ENCODE measurements around the gene DST.

Gene DST

GRCh38 chr6:56655249-56655648 lies 12.6 kb upstream of the DST start:
- ATAC-seq (replicated peaks) (no peak), DNase-seq (no peak)
- Mint-ChIP-seq H3K9me3 (no peaks in the 10 kb centered on the region), H3K4me1 (peaks cover 7 to 10% of the 10 kb centered on the region in 2 donors), H3K27ac (no peak overlapping the region), H3K36me3 (no peaks in the 10 kb centered on the region), H3K27me3 (no peaks in the 10 kb centered on the region), H3K4me3 (no peak overlapping the region)

GRCh38 chr6:56652994-56653393 lies 10.3 kb upstream of the DST start:
- no peaks in the 10 kb centered on the region for H3K36me3 Mint-ChIP-seq
- H3K4me1 Mint-ChIP-seq, result no peaks in the 10 kb centered on the region
- no peak for DNase-seq
- ATAC-seq (replicated peaks), result no peak
- H3K4me3 Mint-ChIP-seq, result no peak overlapping the region
- peaks cover 0 to 5% of the 10 kb centered on the region in 2 donors for H3K27me3 Mint-ChIP-seq
- H3K9me3 Mint-ChIP-seq, result no peaks in the 10 kb centered on the region
- no peak overlapping the region for H3K27ac Mint-ChIP-seq

DNA sequence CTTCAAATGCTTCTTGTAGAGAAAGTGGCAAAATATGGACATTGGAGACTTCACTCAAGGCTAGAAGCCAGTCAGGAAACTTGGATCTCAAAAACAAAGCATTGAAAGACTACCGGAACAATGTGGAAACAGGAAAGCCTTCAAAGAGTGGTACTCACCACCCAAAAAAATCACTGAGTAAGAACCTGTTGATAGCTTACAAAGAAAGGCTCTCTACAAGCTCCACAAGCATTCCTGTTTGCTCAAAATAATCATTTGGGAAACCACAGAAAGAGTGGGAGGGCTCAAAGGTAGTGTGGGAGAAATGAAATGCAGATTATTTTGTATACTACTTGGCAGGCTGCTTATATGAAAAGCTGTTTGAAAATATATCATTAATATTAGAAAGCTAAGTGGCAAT lies 9.5 kb upstream of the DST start:
- H3K4me3 Mint-ChIP-seq, result no peak overlapping the region
- no peak for ATAC-seq (replicated peaks)
- no peak overlapping the region for H3K27ac Mint-ChIP-seq
- no peaks in the 10 kb centered on the region for H3K9me3 Mint-ChIP-seq
- H3K36me3 Mint-ChIP-seq, result no peaks in the 10 kb centered on the region
- peaks cover 0 to 5% of the 10 kb centered on the region in 2 donors for H3K27me3 Mint-ChIP-seq
- no peaks in the 10 kb centered on the region for H3K4me1 Mint-ChIP-seq
- DNase-seq, result no peak

- H3K4me3 Mint-ChIP-seq, result no peak overlapping the region
- DNase-seq, result no peak
Measured at GRCh38 chr6:56650191-56650590, 7.5 kb upstream of the DST start.

DNA sequence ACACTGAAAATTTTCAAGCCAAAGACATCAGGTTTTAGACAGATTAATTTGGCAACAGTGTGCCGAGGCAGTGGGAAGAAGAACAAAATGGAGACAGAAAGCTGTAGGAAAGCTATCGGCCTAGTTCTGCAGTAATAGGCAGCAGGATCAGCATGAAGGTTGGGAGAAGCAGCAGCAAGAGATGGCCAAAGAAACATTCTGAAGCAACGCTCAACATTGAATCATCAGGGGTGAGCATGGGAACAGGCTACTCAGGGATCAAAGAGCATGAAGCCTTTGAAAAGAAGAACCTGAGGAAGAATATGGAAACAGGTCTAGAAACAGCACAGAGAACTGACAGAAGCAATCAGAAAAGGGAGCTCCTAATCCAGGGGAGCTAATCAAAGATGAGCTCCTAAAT lies 7.1 kb upstream of the DST start:
- no peak overlapping the region for H3K4me3 Mint-ChIP-seq
- H3K9me3 Mint-ChIP-seq, result no peaks in the 10 kb centered on the region
- no peaks in the 10 kb centered on the region for H3K36me3 Mint-ChIP-seq
- ATAC-seq (replicated peaks) (no peak), DNase-seq (no peak)
- no peak overlapping the region for H3K27ac Mint-ChIP-seq
- H3K27me3 Mint-ChIP-seq, result peaks cover 0 to 5% of the 10 kb centered on the region in 2 donors
- no peaks in the 10 kb centered on the region for H3K4me1 Mint-ChIP-seq

More at GRCh38 chr6:56650191-56650590, 7.5 kb upstream of the DST start:
- Mint-ChIP-seq H3K36me3 (no peaks in the 10 kb centered on the region), H3K9me3 (no peaks in the 10 kb centered on the region), H3K27ac (no peak overlapping the region), H3K27me3 (peaks cover 0 to 5% of the 10 kb centered on the region in 2 donors), H3K4me1 (no peaks in the 10 kb centered on the region)
- no peak for ATAC-seq (replicated peaks)

DNA sequence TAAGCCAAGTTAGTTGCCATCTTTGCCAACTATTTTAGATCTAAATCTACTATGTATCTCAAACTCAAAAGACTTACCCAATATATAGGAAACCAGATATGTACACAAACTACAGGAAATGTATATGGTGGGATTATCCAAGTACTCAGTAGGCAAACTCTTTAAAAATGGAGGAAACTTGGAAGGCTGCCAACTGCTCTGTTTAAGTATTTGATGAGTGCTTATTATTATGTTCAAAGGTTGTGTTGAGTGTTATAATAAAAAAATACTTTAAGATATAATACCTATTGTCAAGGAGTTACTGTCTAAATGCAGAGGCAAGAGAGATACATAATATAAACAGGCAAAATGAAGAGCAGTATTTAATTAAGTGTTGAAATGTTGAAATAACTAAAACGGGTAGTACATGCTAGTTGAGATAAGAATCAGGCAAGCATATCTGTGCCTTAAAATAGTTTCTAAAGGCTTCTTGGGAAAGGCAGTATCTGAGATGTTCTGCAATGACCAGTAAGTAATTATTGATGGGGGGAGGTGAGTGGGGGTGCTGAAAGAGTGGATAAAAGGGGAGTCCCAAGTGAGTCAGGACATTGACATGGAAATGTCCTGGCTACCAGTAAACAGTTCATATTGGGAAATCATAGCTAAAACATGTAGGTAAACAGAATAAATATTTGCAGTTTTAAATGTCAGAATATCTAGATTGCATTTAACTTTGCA lies 6.5 kb upstream of the DST start:
- Mint-ChIP-seq H3K9me3 (no peaks in the 10 kb centered on the region), H3K4me3 (no peak overlapping the region), H3K4me1 (no peaks in the 10 kb centered on the region), H3K27me3 (peaks cover 0 to 5% of the 10 kb centered on the region in 2 donors), H3K27ac (no peak overlapping the region), H3K36me3 (no peaks in the 10 kb centered on the region)
- DNase-seq (no peak), ATAC-seq (replicated peaks) (no peak)

DNA sequence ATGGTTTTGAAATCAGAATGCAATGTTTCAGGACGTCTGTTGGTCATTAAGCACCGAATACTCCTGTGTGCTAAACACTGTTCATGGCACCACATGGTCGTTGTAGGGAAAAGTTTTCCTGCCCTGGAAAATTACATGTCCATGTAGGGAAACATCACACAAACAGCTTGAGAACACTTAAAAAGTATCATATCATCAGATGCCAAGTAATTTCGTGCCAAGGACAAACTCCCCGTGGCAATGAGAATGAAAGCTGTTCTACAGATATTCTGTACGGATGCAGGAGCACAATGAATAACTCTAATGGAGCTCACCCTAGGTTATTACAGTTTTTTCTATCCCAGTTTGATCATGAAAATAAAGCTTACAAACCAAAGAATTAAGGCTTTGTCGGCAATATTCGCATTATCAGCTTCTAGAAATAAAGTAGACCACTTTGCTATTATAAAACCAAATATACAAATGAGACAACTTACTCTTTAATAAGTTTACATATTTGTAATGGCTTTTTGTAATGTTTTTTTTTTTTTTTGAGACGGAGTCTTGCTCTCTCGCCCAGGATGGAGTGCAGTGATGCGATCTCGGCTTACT lies 4.6 kb upstream of the DST start:
- H3K27ac Mint-ChIP-seq, result no peak overlapping the region
- H3K27me3 Mint-ChIP-seq, result peaks cover 0 to 5% of the 10 kb centered on the region in 2 donors
- ATAC-seq (replicated peaks) (no peak), DNase-seq (no peak)
- no peaks in the 10 kb centered on the region for H3K4me1 Mint-ChIP-seq
- no peaks in the 10 kb centered on the region for H3K36me3 Mint-ChIP-seq
- H3K9me3 Mint-ChIP-seq, result no peaks in the 10 kb centered on the region
- no peak overlapping the region for H3K4me3 Mint-ChIP-seq

- Mint-ChIP-seq H3K27me3 (no peaks in the 10 kb centered on the region), H3K27ac (no peak overlapping the region), H3K9me3 (no peaks in the 10 kb centered on the region), H3K4me3 (no peak overlapping the region), H3K4me1 (no peaks in the 10 kb centered on the region), H3K36me3 (no peaks in the 10 kb centered on the region)
- DNase-seq, result no peak
- ATAC-seq (replicated peaks), result no peak
Measured at GRCh38 chr6:56644366-56644765, 1.7 kb upstream of the DST start.

- H3K9me3 Mint-ChIP-seq, result no peaks in the 10 kb centered on the region
- no peaks in the 10 kb centered on the region for H3K36me3 Mint-ChIP-seq
- ATAC-seq (replicated peaks) (no peak), DNase-seq (no peak)
- H3K27ac Mint-ChIP-seq, result no peak overlapping the region
- no peak overlapping the region for H3K4me3 Mint-ChIP-seq
- no peaks in the 10 kb centered on the region for H3K27me3 Mint-ChIP-seq
- H3K4me1 Mint-ChIP-seq, result no peaks in the 10 kb centered on the region
Measured at GRCh38 chr6:56643379-56644089, 845 bp upstream of the DST start.

GRCh38 chr6:56640374-56640773 lies 2.3 kb downstream of the DST start:
- Mint-ChIP-seq H3K4me1 (no peaks in the 10 kb centered on the region), H3K27ac (no peak overlapping the region), H3K27me3 (no peaks in the 10 kb centered on the region), H3K9me3 (no peaks in the 10 kb centered on the region), H3K4me3 (no peak overlapping the region), H3K36me3 (no peaks in the 10 kb centered on the region)
- ATAC-seq (replicated peaks) (no peak), DNase-seq (no peak)

GRCh38 chr6:56638760-56639159 lies 3.9 kb downstream of the DST start:
- H3K36me3 Mint-ChIP-seq, result no peaks in the 10 kb centered on the region
- DNase-seq (no peak), ATAC-seq (replicated peaks) (no peak)
- H3K9me3 Mint-ChIP-seq, result no peaks in the 10 kb centered on the region
- no peak overlapping the region for H3K4me3 Mint-ChIP-seq
- no peak overlapping the region for H3K27ac Mint-ChIP-seq
- H3K27me3 Mint-ChIP-seq, result no peaks in the 10 kb centered on the region
- no peaks in the 10 kb centered on the region for H3K4me1 Mint-ChIP-seq

DNA sequence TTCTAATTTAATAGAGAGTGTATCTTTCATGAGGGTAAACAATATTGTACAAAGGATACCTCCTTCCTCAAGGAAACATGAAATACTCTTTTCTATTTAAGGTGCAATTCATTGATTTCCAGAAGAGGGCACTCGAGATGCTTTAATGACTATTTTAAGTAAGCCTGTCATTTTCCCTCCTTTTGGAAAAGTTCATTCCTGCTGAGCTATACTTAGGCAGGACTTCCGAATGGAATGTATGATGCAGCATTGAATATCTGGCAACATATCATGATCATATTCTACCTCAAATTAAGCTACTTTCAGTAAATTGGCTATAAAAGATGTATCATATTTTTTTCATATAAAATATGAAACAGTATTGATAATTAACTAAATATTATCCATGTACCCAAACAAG lies 5.0 kb downstream of the DST start:
- Mint-ChIP-seq H3K36me3 (no peaks in the 10 kb centered on the region), H3K27ac (no peak overlapping the region), H3K27me3 (no peaks in the 10 kb centered on the region), H3K4me1 (no peaks in the 10 kb centered on the region), H3K9me3 (no peaks in the 10 kb centered on the region), H3K4me3 (no peak overlapping the region)
- no peak for DNase-seq
- no peak for ATAC-seq (replicated peaks)

- Mint-ChIP-seq H3K27me3 (no peaks in the 10 kb centered on the region), H3K9me3 (no peaks in the 10 kb centered on the region), H3K27ac (no peak overlapping the region), H3K4me3 (no peak overlapping the region), H3K4me1 (no peaks in the 10 kb centered on the region), H3K36me3 (no peaks in the 10 kb centered on the region)
- ATAC-seq (replicated peaks), result no peak
- no peak for DNase-seq
Measured at GRCh38 chr6:56628105-56628504, 14.6 kb downstream of the DST start.

GRCh38 chr6:56625356-56625755 lies 17.3 kb downstream of the DST start:
- Mint-ChIP-seq H3K27me3 (no peaks in the 10 kb centered on the region), H3K4me1 (no peaks in the 10 kb centered on the region), H3K4me3 (no peak overlapping the region), H3K9me3 (no peaks in the 10 kb centered on the region), H3K27ac (no peak overlapping the region), H3K36me3 (no peaks in the 10 kb centered on the region)
- ATAC-seq (replicated peaks), result no peak
- DNase-seq, result no peak

- H3K27ac Mint-ChIP-seq, result no peak overlapping the region
- no peaks in the 10 kb centered on the region for H3K36me3 Mint-ChIP-seq
- ATAC-seq (replicated peaks), result no peak
- no peak overlapping the region for H3K4me3 Mint-ChIP-seq
- H3K4me1 Mint-ChIP-seq, result no peaks in the 10 kb centered on the region
- no peaks in the 10 kb centered on the region for H3K9me3 Mint-ChIP-seq
- no peaks in the 10 kb centered on the region for H3K27me3 Mint-ChIP-seq
- DNase-seq, result no peak
Measured at GRCh38 chr6:56624728-56625069, 18.0 kb downstream of the DST start.

All from stimulated activated naive B cell treated with anti-CD40 and anti-IgM and Interleukin-4, amounts not matched to agents 10 μg/mL and 1 μg/mL and 100 μg/mL, for 72 hours (primary cell).